NCI-H82 (cell line): ENCODE measurements around the gene PPCS.
"Not testable (repeated sequence)": the region's sequence is repeated elsewhere in the genome, so short reads cannot be mapped to it uniquely, and the experiment has no call there.

Source experiments
- DNase-seq: peaks from one replicate; lab custom pipeline; 2025; lab: John Stamatoyannopoulos, UW

PPCS gene

GRCh38 chr1:42453386-42453785, 3.0 kb upstream of the PPCS start:
- DNase-seq, result no peak

GRCh38 chr1:42454403-42454802, 1.9 kb upstream of the PPCS start:
- DNase-seq, result no peak

DNA sequence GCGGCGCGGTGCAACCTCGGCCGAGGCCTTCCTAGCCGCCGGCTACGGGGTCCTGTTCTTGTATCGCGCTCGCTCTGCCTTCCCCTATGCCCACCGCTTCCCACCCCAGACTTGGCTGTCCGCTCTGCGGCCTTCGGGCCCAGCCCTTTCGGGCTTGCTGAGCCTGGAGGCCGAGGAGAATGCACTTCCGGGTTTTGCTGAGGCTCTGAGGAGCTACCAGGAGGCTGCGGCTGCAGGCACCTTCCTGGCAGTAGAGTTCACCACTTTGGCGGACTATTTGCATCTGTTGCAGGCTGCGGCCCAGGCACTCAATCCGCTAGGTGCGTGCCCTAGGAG, 379 bp downstream of the PPCS start:
- peak; percentile 72 for DNase-seq

DNA sequence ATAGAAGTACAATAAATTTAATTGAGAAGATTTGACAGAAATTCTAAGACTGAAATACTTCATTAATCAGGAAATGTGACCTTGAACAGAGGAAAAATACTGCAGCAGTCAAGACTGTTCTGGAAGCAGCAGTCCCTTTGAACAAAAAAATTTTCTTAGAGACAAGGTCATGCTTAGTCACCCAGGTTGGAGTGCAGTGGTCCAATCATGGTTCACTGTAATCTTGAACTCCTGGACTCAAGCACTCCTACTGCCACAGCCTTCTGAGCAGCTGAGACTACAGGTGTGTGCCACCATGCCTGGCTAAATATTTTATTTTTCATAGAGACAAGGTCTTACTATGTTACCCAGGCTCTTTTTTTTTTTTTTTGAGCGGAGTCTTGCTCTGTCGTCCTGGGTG, 4.9 kb downstream of the PPCS start:
- no peak for DNase-seq

DNA sequence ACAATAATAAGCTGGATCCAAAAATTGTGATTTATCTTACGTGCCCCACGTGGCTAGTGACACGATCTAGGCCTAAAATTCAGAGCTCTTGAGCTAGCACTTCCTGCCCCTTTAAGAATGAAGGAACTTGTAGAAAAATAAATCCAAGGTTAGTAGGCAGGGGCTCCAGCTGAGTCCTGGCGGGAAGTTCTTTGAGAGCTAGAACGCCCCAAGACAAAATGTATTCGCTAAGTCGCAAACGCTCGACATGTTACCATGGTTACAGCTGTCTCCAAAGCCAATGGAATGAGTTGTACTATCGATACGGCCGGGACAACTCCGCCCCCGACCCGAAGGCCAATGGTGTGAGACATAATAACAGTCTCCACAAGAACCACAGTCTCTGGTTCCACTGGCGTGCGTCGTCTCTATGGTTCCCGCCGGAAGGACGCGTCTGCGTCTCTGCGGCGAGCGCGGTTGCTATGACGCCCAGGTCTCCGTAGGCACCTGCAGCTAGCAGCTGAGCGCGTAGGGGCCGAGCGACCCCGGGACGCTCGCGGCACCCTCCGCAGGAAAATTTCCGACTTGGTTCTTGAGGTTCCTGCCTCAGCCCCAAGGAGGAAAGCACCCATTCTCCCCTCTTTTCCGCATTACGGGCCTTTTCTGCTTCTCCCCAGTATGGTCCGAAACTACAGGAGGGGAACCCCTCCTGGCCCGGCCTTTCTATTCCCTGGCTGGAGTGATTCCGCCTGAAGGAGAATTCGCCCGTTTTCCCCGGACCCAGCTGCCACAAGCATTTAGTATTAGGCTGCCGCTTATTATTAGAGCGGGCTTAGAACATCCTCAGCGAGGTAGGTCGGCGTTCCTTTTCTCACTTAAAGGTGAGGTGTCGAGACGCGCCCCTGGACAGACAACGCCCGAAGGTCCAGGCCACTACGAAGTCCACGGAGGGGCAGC, 6.8 kb downstream of the PPCS start, which contains the start of gene CCDC30:
Gene CCDC30, plus strand, starts transcription at position 459 of the 936 bp plus-strand sequence. CDS start 17,266 bp downstream, outside the sequence.
- peak; percentile 100 for DNase-seq

DNA sequence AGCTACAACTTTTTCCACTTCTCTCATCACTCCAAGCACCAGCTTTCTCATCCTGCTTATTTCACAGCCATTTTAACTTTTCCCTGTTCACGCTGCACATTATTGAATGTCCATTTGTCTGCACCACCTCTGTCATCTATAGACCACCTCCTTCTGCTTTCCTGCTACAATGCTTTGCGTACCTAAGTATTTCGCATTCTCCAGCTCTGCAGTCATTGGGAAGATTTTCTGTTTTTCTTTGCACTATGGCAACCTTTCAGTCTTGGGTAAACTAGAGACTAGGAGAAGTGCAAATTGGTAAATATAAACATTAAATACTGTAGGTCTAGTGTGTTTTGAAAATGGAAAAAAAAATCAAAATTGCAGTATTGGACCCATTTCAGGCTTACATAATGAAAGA, 7.6 kb downstream of the PPCS start:
- no peak for DNase-seq

DNA sequence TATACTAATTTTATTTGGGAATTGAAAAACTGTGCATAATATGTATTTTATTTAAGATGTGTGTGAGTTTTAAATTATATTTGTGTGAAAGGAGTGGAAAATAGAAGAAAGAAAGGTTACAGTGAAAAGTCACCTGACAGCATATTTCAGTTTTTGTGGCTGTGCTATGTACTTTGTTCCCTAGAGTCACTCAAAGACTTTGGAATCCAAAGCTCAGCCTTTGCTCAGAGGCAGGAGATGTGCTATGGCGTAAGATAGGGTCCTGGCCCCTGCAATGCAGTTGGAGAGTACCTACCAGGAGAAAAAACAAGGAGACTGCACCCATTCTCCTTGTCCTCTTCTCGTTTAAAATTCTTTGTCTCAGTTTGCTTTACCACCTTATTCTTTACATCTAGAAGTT, 9.7 kb downstream of the PPCS start:
- DNase-seq, result no peak

- no peak for DNase-seq
Measured at GRCh38 chr1:42469727-42470126, 13.4 kb downstream of the PPCS start.

DNA sequence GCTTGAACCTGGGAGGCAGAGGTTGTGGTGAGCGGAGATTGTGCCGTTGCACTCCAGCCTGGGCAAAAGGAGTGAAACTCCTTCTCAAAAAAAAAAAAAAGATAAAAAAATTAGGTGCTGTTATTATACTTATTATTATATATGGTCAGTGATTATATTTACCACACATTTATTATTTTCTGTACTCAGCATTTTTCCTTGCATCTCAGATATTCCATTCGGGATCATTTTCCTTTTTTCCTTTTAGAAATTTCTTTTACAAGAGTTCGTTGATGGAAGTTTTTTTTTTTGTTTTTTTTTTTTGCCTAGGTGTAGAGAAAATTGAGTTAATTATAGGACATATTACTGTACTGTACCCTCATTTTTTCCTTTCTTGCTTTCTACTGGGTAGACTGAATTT, 20.3 kb downstream of the PPCS start:
- no peak for DNase-seq

DNA sequence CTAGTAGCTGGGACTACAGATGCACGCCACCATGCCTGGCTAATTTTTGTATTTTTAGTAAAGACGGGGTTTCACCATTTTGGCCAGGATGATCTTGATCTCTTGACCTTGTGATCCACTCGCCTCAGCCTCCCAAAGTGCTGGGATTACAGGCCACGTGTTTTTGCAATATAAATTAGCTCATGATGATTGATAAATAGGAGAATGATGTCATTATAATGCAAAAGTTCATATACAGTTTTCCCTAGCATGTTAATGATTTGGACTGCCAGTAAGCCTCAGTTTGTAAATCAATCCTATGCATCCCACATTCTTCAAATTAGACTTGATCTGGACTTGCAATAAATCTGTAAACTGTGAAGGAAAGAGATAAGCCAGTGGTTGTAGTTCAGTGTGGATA, 21.0 kb downstream of the PPCS start:
- not testable (repeated sequence) for DNase-seq

- no peak for DNase-seq
Measured at GRCh38 chr1:42477775-42478174, 21.4 kb downstream of the PPCS start.

GRCh38 chr1:42479621-42480020, 23.3 kb downstream of the PPCS start:
- peak; percentile 88 for DNase-seq

- no peak for DNase-seq
Measured at GRCh38 chr1:42480921-42481320, 24.6 kb downstream of the PPCS start.

- no peak for DNase-seq
Measured at GRCh38 chr1:42482635-42483153, 26.4 kb downstream of the PPCS start.

- peak; percentile 87 for DNase-seq
Measured at GRCh38 chr1:42484382-42484781, 28.0 kb downstream of the PPCS start.

DNA sequence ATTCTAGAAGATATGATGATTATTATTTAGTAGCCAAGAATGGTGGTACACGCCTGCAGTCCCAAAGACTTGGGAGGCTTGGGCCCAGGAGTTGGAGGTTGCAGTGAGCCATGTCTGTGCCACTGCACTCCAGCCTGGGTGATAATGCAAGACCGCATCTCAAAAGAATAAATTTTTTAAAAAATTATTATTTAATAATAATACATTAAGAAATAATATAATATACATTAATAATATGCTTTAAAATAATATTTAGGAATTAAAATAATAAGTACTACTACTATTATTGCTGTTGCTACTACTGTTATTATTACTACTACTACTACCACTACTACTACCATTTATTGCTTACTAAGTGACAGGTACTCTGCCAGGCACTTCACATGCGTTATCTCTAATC, 33.9 kb downstream of the PPCS start:
- no peak for DNase-seq

DNA sequence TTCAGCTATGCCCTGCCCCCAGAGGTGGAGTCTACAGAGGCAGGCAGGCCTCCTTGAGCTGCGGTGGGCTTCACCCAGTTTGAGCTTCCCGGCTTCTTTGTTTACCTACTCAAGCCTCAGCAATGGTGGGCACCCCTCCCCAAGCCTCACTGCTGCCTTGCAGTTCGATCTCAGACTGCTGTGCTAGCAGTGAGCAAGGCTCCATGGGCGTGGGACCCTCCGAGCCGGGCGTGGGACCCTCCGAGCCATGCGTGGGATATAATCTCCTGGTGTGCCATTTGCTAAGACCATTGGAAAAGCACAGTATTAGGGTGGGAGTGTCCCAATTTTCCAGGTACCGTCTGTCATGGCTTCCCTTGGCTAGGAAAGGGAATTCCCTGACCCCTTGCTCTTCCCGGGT, 45.7 kb downstream of the PPCS start:
- not testable (repeated sequence) for DNase-seq

DNA sequence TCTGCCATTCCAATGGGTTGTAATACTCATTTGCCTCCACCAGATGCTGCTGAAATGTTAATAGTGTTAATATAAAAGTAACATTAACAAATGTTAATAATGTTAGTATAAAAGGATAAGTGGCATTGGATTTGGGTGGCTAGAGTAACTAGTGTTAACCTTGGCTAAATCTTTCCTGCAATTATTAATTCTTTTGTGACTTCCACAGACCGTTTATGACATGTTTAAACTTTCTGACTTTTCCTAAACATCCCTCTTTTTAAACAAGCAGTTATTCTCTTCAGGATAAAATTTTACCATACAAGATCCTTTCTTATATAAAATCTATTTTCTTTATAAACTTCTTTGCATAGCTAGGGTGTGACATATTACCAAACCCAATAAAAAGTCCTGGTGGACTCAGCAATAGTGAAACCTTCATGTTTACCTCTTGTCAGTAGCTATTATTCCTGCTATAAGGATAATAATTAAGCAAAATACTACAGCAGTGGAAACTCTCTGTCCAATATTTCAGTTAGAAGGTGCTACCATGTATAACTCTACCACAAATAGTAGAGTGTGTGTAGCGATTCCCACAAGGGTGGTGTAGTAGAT, 48.3 kb downstream of the PPCS start:
- DNase-seq, result no peak

DNA sequence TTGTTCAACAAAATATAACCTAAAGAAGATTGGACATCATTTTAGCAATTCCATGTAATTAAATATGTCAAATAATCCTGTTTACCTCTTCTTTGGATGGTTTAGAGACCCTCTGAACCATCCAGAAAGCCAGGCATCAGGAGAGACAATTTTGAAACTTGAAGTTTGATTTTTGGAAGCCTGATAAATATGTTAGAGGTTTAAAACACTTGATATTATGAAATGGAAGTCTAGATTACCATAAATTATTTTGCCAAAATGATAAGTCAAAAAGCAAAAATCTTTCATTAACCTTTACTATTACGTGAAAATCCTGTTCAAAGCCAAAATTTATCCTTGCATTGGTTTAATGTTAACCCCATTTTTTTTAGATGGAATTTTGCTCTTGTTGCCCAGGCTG, 50.2 kb downstream of the PPCS start:
- no peak for DNase-seq
